ENCODE results near the gene GPS1.

DNA sequence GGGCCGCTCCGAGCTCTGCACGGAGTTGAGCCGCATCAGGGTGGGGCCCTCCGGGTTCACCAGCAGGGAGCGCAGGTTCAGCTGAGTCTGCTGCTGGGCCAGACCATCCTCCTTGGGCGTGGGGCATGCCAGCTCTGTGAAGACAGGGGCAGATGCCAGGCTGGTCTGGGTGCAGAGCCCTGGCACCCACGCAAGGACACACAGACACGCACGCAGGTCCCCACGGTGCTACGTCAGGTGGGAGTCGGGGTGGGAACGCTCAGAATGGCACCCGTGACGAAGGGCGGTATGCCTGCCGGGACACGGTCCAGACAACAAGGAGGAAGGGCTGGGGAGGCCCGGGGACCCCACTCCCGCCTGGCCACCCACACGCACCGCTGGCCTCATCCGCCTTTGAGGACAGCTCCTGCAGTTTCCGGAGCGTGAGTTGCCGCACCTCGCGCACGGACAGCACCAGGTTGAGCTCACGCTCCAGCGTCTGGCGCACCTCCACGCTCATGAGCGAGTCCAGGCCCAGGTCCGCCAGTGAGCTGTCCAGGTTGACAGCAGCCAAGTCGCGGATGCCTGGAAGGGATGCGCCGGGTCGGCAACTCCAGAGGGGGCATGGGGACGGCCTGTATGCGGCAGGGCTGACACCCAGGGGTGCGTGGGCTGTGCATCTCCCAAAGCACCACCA is 29.2 kb downstream of the GPS1 start:
- no peak for TF ChIP-seq GATA3 (IDR thresholded peaks at IDR 0.05; ENCODE audit: low read depth, low read length)
- TF ChIP-seq GATA2 (IDR thresholded peaks at IDR 0.05; ENCODE audit: low read depth, low read length) = no peak
